ENCODE data around the gene METTL13. TPM values are rescaled to one million over a fixed set of nuclear protein-coding genes. Genes with fewer than 3 reads are reported as not detected.

The METTL13 gene
- total and polyA plus RNA-seq, 9 of the 15 experiments (the other 6 are each of a cell fraction or from before 2014, with no cell fraction given) = 18.9 to 78.9 (median 54.9) TPM

DNA sequence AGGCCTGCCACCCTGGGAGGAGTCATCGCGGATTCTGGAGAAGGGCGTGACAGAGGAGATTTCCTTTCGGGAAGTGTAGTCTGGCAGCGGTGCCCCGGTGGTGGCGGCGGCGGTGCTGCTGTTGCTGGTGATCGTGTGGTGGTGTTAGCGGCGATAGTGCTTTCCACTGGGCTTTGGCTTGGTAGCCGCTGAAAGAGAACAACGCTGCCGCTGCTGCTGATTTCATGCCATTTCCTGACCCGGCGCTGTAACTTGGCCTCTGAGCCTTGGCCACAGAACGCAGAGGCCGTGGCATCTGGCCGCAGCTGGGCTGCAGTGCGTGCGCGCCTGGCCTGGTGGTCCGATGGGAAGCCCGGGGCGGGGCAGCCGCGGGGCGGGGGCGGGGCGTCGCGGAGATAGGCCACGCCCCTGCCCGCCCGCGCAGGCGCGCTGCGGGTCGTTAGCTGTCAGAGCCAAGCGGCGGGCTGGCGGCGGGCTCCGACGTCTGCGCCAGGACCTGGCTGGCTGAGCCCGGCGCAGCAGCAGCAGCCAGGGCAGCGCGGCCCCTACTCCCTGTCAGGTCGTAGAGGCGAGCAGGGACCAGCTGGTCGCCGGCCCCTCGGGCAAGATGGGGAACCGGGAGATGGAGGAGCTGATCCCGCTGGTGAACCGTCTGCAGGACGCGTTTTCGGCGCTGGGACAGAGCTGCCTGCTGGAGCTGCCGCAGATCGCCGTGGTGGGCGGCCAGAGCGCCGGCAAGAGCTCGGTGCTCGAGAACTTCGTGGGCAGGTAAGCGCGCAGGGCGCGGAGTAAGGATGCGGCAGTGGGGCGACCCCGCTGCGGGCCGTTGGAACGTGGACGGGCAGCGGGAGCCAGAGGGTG lies 59.8 kb downstream of the METTL13 start, which contains the start of gene DNM3 (continued):
- TF ChIP-seq PHF8 (IDR thresholded peaks at IDR 0.05; ENCODE audit: borderline replicate concordance, low read length) = peak; percentile 40; the same call in 1 of the 2 replicates
- TF ChIP-seq POLR2G (IDR thresholded peaks at IDR 0.05; ENCODE audit: low read depth, low read length) = peak; percentile 64
- TF ChIP-seq ZNF79 (CRISPR knock-in tag; IDR thresholded peaks at IDR 0.05; ENCODE audit: low read depth) = no peak
- TF ChIP-seq KDM2B (CRISPR knock-in tag; IDR thresholded peaks at IDR 0.05) = peak; percentile 88
- TF ChIP-seq, protein P1, sequence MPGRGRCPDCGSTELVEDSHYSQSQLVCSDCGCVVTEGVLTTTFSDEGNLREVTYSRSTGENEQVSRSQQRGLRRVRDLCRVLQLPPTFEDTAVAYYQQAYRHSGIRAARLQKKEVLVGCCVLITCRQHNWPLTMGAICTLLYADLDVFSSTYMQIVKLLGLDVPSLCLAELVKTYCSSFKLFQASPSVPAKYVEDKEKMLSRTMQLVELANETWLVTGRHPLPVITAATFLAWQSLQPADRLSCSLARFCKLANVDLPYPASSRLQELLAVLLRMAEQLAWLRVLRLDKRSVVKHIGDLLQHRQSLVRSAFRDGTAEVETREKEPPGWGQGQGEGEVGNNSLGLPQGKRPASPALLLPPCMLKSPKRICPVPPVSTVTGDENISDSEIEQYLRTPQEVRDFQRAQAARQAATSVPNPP (IDR thresholded peaks at IDR 0.05; ENCODE audit: borderline replicate concordance, insufficient read depth, insufficient read length) = no peak
- TF ChIP-seq, protein P2, sequence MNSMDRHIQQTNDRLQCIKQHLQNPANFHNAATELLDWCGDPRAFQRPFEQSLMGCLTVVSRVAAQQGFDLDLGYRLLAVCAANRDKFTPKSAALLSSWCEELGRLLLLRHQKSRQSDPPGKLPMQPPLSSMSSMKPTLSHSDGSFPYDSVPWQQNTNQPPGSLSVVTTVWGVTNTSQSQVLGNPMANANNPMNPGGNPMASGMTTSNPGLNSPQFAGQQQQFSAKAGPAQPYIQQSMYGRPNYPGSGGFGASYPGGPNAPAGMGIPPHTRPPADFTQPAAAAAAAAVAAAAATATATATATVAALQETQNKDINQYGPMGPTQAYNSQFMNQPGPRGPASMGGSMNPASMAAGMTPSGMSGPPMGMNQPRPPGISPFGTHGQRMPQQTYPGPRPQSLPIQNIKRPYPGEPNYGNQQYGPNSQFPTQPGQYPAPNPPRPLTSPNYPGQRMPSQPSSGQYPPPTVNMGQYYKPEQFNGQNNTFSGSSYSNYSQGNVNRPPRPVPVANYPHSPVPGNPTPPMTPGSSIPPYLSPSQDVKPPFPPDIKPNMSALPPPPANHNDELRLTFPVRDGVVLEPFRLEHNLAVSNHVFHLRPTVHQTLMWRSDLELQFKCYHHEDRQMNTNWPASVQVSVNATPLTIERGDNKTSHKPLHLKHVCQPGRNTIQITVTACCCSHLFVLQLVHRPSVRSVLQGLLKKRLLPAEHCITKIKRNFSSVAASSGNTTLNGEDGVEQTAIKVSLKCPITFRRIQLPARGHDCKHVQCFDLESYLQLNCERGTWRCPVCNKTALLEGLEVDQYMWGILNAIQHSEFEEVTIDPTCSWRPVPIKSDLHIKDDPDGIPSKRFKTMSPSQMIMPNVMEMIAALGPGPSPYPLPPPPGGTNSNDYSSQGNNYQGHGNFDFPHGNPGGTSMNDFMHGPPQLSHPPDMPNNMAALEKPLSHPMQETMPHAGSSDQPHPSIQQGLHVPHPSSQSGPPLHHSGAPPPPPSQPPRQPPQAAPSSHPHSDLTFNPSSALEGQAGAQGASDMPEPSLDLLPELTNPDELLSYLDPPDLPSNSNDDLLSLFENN (IDR thresholded peaks at IDR 0.05; ENCODE audit: low read depth in 2 of 2, low read length in 2 of 2) = no peak
- no peak for TF ChIP-seq BRCA1 (IDR thresholded peaks at IDR 0.05)
- no peak for TF ChIP-seq BRCA1 (CRISPR knock-in tag; IDR thresholded peaks at IDR 0.05)
- TF ChIP-seq, protein P3, sequence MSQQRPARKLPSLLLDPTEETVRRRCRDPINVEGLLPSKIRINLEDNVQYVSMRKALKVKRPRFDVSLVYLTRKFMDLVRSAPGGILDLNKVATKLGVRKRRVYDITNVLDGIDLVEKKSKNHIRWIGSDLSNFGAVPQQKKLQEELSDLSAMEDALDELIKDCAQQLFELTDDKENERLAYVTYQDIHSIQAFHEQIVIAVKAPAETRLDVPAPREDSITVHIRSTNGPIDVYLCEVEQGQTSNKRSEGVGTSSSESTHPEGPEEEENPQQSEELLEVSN (IDR thresholded peaks at IDR 0.05; ENCODE audit: borderline replicate concordance in 1 of 2, extremely low read depth in 1 of 2, insufficient read depth in 1 of 2, insufficient read length in 1 of 2, low read depth in 1 of 2, low read length in 1 of 2, poor library complexity in 1 of 2, severe bottlenecking in 1 of 2) = peak in 1 of 2 experiments; percentile 78
- TF ChIP-seq, protein P4, sequence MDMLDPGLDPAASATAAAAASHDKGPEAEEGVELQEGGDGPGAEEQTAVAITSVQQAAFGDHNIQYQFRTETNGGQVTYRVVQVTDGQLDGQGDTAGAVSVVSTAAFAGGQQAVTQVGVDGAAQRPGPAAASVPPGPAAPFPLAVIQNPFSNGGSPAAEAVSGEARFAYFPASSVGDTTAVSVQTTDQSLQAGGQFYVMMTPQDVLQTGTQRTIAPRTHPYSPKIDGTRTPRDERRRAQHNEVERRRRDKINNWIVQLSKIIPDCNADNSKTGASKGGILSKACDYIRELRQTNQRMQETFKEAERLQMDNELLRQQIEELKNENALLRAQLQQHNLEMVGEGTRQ (CRISPR knock-in tag; IDR thresholded peaks at IDR 0.05) = 0 out of 2 replicates have a peak, but pooled peaks have one; percentile 5
- TF ChIP-seq, protein P5, sequence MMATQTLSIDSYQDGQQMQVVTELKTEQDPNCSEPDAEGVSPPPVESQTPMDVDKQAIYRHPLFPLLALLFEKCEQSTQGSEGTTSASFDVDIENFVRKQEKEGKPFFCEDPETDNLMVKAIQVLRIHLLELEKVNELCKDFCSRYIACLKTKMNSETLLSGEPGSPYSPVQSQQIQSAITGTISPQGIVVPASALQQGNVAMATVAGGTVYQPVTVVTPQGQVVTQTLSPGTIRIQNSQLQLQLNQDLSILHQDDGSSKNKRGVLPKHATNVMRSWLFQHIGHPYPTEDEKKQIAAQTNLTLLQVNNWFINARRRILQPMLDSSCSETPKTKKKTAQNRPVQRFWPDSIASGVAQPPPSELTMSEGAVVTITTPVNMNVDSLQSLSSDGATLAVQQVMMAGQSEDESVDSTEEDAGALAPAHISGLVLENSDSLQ (IDR thresholded peaks at IDR 0.05) = no peak
- no peak for TF ChIP-seq SMAD3 (CRISPR knock-in tag; conservative IDR thresholded peaks at IDR 0.05)
- peak; percentile 38 for TF ChIP-seq RBBP5 (IDR thresholded peaks at IDR 0.05; ENCODE audit: borderline replicate concordance, insufficient read depth, low read length, poor library complexity, severe bottlenecking)
- TF ChIP-seq, protein P6, sequence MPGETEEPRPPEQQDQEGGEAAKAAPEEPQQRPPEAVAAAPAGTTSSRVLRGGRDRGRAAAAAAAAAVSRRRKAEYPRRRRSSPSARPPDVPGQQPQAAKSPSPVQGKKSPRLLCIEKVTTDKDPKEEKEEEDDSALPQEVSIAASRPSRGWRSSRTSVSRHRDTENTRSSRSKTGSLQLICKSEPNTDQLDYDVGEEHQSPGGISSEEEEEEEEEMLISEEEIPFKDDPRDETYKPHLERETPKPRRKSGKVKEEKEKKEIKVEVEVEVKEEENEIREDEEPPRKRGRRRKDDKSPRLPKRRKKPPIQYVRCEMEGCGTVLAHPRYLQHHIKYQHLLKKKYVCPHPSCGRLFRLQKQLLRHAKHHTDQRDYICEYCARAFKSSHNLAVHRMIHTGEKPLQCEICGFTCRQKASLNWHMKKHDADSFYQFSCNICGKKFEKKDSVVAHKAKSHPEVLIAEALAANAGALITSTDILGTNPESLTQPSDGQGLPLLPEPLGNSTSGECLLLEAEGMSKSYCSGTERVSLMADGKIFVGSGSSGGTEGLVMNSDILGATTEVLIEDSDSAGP (CRISPR knock-in tag; IDR thresholded peaks at IDR 0.05) = no peak
- TF ChIP-seq HMGN3 (IDR thresholded peaks at IDR 0.05; ENCODE audit: borderline replicate concordance, extremely low read depth, insufficient read length, low read depth, low read length) = peak; percentile 62
